Central memory CD4-positive, alpha-beta T cell (primary cell): Measurements from ENCODE around the gene FBXL15.

Experiments used
- DNase-seq: peaks from one replicate; pipeline ENCODE4 v3.0.0; 2022

The FBXL15 gene

DNA sequence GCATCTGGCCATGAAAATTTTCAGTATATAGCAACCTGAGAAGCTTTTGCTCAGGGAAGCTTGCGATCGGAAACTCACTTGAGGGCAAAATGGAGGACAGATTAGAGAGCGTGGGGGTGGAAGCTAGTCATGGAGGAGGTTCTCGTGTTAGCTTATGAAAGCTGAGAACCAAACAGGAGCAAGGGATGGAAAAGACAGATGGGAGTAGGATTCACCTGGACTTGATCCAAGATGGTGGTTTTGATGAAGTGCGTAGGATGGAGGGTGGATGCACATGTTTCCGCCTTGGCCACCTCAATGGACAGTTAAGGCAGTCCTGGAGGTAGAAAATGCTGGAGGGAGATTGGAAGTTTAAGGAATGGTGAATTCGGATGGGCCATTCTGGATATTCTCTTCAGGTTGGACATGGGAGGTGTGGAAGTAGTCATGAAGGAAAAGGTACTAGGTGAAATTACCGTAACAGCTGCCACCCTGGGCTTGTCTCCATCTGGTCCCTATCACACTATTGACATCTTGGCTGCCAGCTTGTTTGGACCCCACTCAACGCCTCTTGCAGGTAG, 37.0 kb downstream of the FBXL15 start:
- no peak for DNase-seq

DNA sequence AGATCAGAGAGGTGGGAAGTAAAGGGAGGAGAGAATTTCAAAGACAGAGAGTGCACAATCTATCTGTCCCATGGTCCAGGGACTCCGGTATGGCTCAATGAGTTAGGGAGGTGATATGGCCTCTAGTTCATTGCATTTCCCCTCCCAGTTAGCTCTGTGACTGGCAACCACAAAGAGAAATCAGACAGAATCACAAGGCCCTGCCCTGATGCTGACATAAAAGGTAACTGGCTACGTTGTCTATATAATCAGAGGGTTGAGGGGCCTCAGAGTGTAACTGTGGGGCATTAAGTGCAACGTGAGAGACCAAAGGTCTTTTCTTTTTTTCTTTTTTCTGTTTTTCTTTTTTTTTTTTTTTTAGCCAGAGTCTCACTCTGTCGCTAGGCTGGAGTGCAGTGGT, 38.0 kb downstream of the FBXL15 start:
- DNase-seq: no peak

- DNase-seq: no peak
Measured at GRCh38 chr10:102460836-102461186, 40.2 kb downstream of the FBXL15 start.

- peak; percentile 90 for DNase-seq
Measured at GRCh38 chr10:102461187-102462054, 40.8 kb downstream of the FBXL15 start.

GRCh38 chr10:102462512-102463054, 41.9 kb downstream of the FBXL15 start:
- no peak for DNase-seq

GRCh38 chr10:102463983-102464382, 43.3 kb downstream of the FBXL15 start:
- DNase-seq: no peak

- DNase-seq: no peak
Measured at GRCh38 chr10:102465466-102465865, 44.8 kb downstream of the FBXL15 start.

DNA sequence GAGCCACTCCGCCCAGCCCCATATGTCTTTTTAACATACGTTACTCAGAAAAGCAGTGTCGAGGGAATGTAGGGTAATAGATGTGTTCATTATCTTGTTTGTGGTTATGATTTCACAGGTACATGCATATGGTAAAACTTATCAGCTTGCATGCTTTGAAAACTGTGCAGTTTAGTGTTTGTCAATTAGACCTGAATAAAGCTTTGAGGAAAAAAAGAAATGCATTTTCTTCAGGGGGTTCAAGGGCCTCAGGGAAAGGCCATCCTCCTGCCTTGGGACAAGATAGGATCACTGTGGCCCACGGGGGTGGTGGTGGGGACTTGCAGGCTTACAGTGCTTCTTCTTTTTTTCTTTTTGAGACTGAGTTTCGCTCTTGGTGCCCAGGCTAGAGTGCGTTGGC, 46.7 kb downstream of the FBXL15 start:
- no peak for DNase-seq

- no peak for DNase-seq
Measured at GRCh38 chr10:102467971-102468438, 47.4 kb downstream of the FBXL15 start.

GRCh38 chr10:102468683-102469082, 48.0 kb downstream of the FBXL15 start:
- no peak for DNase-seq

DNA sequence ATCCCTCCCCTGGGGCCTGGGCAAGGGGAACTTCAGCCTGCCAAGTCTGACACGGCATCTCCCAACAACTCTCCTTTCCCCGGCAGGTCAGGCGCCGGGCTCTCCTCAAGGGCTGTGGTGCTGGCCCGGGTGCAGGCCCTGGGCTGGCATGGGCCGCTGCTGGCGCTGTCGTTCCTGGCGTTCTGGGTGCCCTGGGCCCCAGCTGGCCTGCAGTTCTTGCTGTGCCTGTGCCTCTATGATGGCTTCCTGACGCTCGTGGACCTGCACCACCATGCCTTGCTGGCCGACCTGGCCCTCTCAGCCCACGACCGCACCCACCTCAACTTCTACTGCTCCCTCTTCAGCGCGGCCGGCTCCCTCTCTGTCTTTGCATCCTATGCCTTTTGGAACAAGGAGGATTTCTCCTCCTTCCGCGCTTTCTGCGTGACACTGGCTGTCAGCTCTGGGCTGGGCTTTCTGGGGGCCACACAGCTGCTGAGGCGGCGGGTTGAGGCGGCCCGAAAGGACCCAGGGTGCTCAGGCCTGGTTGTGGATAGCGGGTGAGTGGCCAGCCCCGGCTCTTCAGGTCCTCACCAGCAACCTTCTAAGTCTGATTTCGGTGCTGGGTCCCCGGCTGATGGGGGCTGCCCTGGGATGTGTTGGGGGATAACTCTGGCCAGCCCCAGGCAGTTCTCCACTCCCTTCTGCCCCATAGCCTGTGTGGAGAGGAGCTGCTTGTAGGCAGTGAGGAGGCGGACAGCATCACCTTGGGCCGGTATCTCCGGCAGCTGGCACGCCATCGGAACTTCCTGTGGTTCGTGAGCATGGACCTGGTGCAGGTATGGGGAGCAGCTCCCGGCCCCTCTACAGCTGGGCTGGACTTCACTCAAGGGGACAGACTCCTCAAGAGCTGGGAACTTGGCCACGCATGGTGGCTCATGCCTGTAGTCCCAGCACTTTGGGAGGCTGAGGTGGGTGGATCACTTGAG, 50.2 kb downstream of the FBXL15 start:
- DNase-seq: no peak
